HG03280 (cell line): Measurements from ENCODE around the gene KRTAP10-3.

ENCODE experiments used
- ATAC-seq: cut with Tn5 transposase; IDR thresholded peaks from one replicate; pipeline ENCODE4 v1.9.1; 2021; ENCODE audit warnings: mild to moderate bottlenecking, moderate library complexity; ENCODE audit not compliant: unreplicated experiment

KRTAP10-3 gene

GRCh38 chr21:44530903-44531605 lies 27.5 kb downstream of the KRTAP10-3 start:
- ATAC-seq = no peak

- no peak for ATAC-seq
These were observed 28.2 kb downstream of the KRTAP10-3 start for GRCh38 chr21:44530221-44530902.

- no peak for ATAC-seq
These were observed 29.0 kb downstream of the KRTAP10-3 start for GRCh38 chr21:44529503-44530125.

GRCh38 chr21:44529011-44529421 lies 29.6 kb downstream of the KRTAP10-3 start:
- ATAC-seq = no peak

GRCh38 chr21:44528634-44528995 lies 30.0 kb downstream of the KRTAP10-3 start:
- ATAC-seq = no peak

- no peak for ATAC-seq
These were observed 30.5 kb downstream of the KRTAP10-3 start for GRCh38 chr21:44527983-44528633.

- no peak for ATAC-seq
These were observed 31.2 kb downstream of the KRTAP10-3 start for GRCh38 chr21:44527156-44527982.

- no peak for ATAC-seq
These were observed 32.2 kb downstream of the KRTAP10-3 start for GRCh38 chr21:44526096-44526997.

- ATAC-seq = no peak
These were observed 33.1 kb downstream of the KRTAP10-3 start for GRCh38 chr21:44525391-44526095.

GRCh38 chr21:44524414-44525371 lies 33.9 kb downstream of the KRTAP10-3 start:
- no peak for ATAC-seq

- ATAC-seq = no peak
These were observed 34.8 kb downstream of the KRTAP10-3 start for GRCh38 chr21:44523567-44524413.

GRCh38 chr21:44522753-44523204 lies 35.8 kb downstream of the KRTAP10-3 start:
- ATAC-seq = no peak

GRCh38 chr21:44521928-44522752 lies 36.5 kb downstream of the KRTAP10-3 start:
- ATAC-seq = no peak

- ATAC-seq = no peak
These were observed 37.2 kb downstream of the KRTAP10-3 start for GRCh38 chr21:44521301-44521927.
